Measurements from ENCODE around the gene CAPZB.

GRCh38 chr1:19319196-19319595 lies 166.1 kb downstream of the CAPZB start:
- TF ChIP-seq, protein P1, sequence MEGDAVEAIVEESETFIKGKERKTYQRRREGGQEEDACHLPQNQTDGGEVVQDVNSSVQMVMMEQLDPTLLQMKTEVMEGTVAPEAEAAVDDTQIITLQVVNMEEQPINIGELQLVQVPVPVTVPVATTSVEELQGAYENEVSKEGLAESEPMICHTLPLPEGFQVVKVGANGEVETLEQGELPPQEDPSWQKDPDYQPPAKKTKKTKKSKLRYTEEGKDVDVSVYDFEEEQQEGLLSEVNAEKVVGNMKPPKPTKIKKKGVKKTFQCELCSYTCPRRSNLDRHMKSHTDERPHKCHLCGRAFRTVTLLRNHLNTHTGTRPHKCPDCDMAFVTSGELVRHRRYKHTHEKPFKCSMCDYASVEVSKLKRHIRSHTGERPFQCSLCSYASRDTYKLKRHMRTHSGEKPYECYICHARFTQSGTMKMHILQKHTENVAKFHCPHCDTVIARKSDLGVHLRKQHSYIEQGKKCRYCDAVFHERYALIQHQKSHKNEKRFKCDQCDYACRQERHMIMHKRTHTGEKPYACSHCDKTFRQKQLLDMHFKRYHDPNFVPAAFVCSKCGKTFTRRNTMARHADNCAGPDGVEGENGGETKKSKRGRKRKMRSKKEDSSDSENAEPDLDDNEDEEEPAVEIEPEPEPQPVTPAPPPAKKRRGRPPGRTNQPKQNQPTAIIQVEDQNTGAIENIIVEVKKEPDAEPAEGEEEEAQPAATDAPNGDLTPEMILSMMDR (conservative IDR thresholded peaks at IDR 0.05) = no peak
- TF ChIP-seq ZFX (IDR thresholded peaks at IDR 0.05) = no peak
